HepG2 (cell line): ENCODE measurements around the gene MT1A. TPM values are rescaled to one million over a fixed set of nuclear protein-coding genes. Genes with fewer than 3 reads are reported as not detected.

Experiments used
- ATM ChIP-seq: fragments of 450-650 bp; IDR thresholded peaks from 2 replicates; pipeline ENCODE4 v1.7.1; 2017; ENCODE audit warnings: mild to moderate bottlenecking, borderline replicate concordance
- BCL3 ChIP-seq: sonication (generic); formaldehyde crosslinking; IDR thresholded peaks from 2 replicates; pipeline ENCODE4 v1.5.1; 2020; ENCODE audit warnings: mild to moderate bottlenecking, missing genetic modification reagents, moderate library complexity
- FOXC1 ChIP-seq: sonication (generic); formaldehyde crosslinking; IDR thresholded peaks from 2 replicates; pipeline ENCODE4 v1.8.0; 2022; ENCODE audit warnings: mild to moderate bottlenecking, missing genetic modification reagents, borderline replicate concordance
- HES4 ChIP-seq: sonication (generic); formaldehyde crosslinking; IDR thresholded peaks from 2 replicates; pipeline ENCODE4 v1.9.0; 2021; ENCODE audit warnings: mild to moderate bottlenecking, missing genetic modification reagents, borderline replicate concordance
- HOXA5 ChIP-seq: sonication (generic); formaldehyde crosslinking; IDR thresholded peaks from 2 replicates; pipeline ENCODE4 v1.4.0; 2020; ENCODE audit warnings: missing genetic modification reagents
- MBNL3 ChIP-seq: fragments of 250-450 bp; sonication (Bioruptor Pico); conservative IDR thresholded peaks from 2 replicates; pipeline ENCODE4 v1.8.0; 2022; ENCODE audit warnings: mild to moderate bottlenecking, inconsistent platforms
- MIER3 ChIP-seq: IDR thresholded peaks from 2 replicates; pipeline ENCODE4 v1.6.1; 2016; ENCODE audit warnings: missing compliant biosample characterization, borderline replicate concordance
- MLX ChIP-seq: IDR thresholded peaks from 2 replicates; pipeline ENCODE4 v1.6.1; 2016
- MXD4 ChIP-seq: IDR thresholded peaks from 2 replicates; pipeline ENCODE4 v1.6.1; 2016; ENCODE audit warnings: mild to moderate bottlenecking, missing biosample characterization, missing genetic modification reagents
- PRDM15 ChIP-seq: sonication (generic); formaldehyde crosslinking; IDR thresholded peaks from 2 replicates; pipeline ENCODE4 v1.4.0; 2020; ENCODE audit warnings: missing genetic modification reagents
- SIN3A ChIP-seq: IDR thresholded peaks from 2 replicates; pipeline ENCODE4 v1.6.1; 2011; ENCODE audit warnings: low read depth, mild to moderate bottlenecking, control low read depth, low read length, borderline replicate concordance
- SMAD9 ChIP-seq: sonication (generic); formaldehyde crosslinking; IDR thresholded peaks from 2 replicates; pipeline ENCODE4 v1.5.1; 2020; ENCODE audit warnings: mild to moderate bottlenecking, missing genetic modification reagents
- SNRNP70 ChIP-seq: fragments of 200-400 bp; formaldehyde crosslinking; IDR thresholded peaks from 2 replicates; pipeline ENCODE4 v1.6.1; 2017; ENCODE audit warnings: mild to moderate bottlenecking, low read depth, low read length, moderate library complexity
- SP140L ChIP-seq: sonication (generic); formaldehyde crosslinking; IDR thresholded peaks from 2 replicates; pipeline ENCODE4 v1.4.0; 2020; ENCODE audit warnings: missing genetic modification reagents, borderline replicate concordance
- SP4 ChIP-seq: sonication (generic); formaldehyde crosslinking; IDR thresholded peaks from 2 replicates; pipeline ENCODE4 v1.8.1; 2023; ENCODE audit warnings: mild to moderate bottlenecking, missing genetic modification reagents
- TCF12 ChIP-seq, 2 experiments: fragments of 450-650 bp in 1 of 2; sonication (generic) in 1 of 2; formaldehyde crosslinking in 1 of 2; IDR thresholded peaks; 2 replicates each; pipeline versions ENCODE4 v1.6.1 to v1.8.0; 2017 to 2022; ENCODE audit warnings: antibody characterized with exemption in 1 of 2, mild to moderate bottlenecking in 1 of 2, missing genetic modification reagents in 1 of 2, moderate library complexity in 1 of 2
- ZNF143 ChIP-seq: sonication (generic); formaldehyde crosslinking; IDR thresholded peaks from 2 replicates; pipeline ENCODE4 v1.4.0; 2020; ENCODE audit warnings: missing genetic modification reagents
- ZNF292 ChIP-seq: sonication (generic); formaldehyde crosslinking; IDR thresholded peaks from 2 replicates; pipeline ENCODE4 v1.8.1; 2022; ENCODE audit warnings: mild to moderate bottlenecking, low read depth, missing genetic modification reagents, borderline replicate concordance
- ZNF317 ChIP-seq: sonication (generic); formaldehyde crosslinking; IDR thresholded peaks from 2 replicates; pipeline ENCODE4 v1.5.0; 2020; ENCODE audit warnings: mild to moderate bottlenecking, missing genetic modification reagents
- ZNF678 ChIP-seq: sonication (generic); formaldehyde crosslinking; IDR thresholded peaks from 2 replicates; pipeline ENCODE4 v1.4.0; 2020; ENCODE audit warnings: mild to moderate bottlenecking, missing genetic modification reagents
- ZNF790 ChIP-seq: sonication (generic); formaldehyde crosslinking; IDR thresholded peaks from 2 replicates; pipeline ENCODE4 v1.8.0; 2022; ENCODE audit warnings: missing genetic modification reagents, mild to moderate bottlenecking, borderline replicate concordance
- ZSCAN21 ChIP-seq: sonication (generic); formaldehyde crosslinking; IDR thresholded peaks from 2 replicates; pipeline ENCODE4 v1.8.0; 2022; ENCODE audit warnings: mild to moderate bottlenecking, missing genetic modification reagents, moderate library complexity, borderline replicate concordance
- polyA plus RNA-seq, 8 experiments: library from polyadenylated mRNA; depleted of rRNA in 3 of 8; stranded (reverse) in 7 of 8; unstranded in 1 of 8; fragments of >200 nt; fragmentation: Illumina TruSeq in 4 of 8; extraction: Trizol in 4 of 8; gene quantifications; 2 replicates each; pipeline versions ENCODE4 v1.2.1 to v1.2.3, GENCODE V29; 2011 to 2016; ENCODE audit warnings: low read depth in 4 of 8, missing spikeins in 1 of 8, mixed read lengths in 1 of 8; ENCODE audit not compliant: insufficient read depth in 1 of 8
- total RNA-seq, 5 experiments: library from RNA; depleted of rRNA; stranded (reverse); fragments of >200 nt; fragmentation: Illumina TruSeq; extraction: Trizol; gene quantifications; 2 replicates each; pipeline ENCODE4 v1.2.3, GENCODE V29; 2016; ENCODE audit warnings: low read depth in 1 of 5
- TF ChIP-seq, protein P1 (sequence below): IDR thresholded peaks from 2 replicates; pipeline ENCODE4 v1.6.1; 2016; ENCODE audit warnings: control low read depth
- TF ChIP-seq, protein P2 (sequence below): sonication (generic); formaldehyde crosslinking; IDR thresholded peaks from 2 replicates; pipeline ENCODE4 v1.8.0; 2022; ENCODE audit warnings: missing genetic modification reagents, low read depth, mild to moderate bottlenecking, borderline replicate concordance

Gene MT1A
- total and polyA plus RNA-seq, 2 of the 13 experiments (the other 11 are each of a cell fraction or from before 2014, with no cell fraction given) = 8.3 to 10.4 TPM

- TF ChIP-seq TCF12 (IDR thresholded peaks at IDR 0.05) (no peak), TCF12 (CRISPR knock-in tag; IDR thresholded peaks at IDR 0.05) (no peak), ATM (no peak), SIN3A (0 out of 2 replicates have a peak, but pooled peaks have one; percentile 40), ZNF790 (CRISPR knock-in tag) (no peak), MIER3 (CRISPR knock-in tag) (no peak), HOXA5 (CRISPR knock-in tag) (no peak), ZNF678 (0 out of 2 replicates have a peak, but pooled peaks have one; percentile 35), SNRNP70 (no peak), SP4 (CRISPR knock-in tag) (no peak), SP140L (CRISPR knock-in tag) (no peak), ZSCAN21 (no peak), MBNL3 (CRISPR knock-in tag) (no peak), ZNF317 (no peak), PRDM15 (CRISPR knock-in tag) (no peak), FOXC1 (no peak), BCL3 (CRISPR knock-in tag) (no peak), MLX (no peak), HES4 (no peak), ZNF143 (CRISPR knock-in tag) (no peak), MXD4 (CRISPR knock-in tag) (no peak; the same call in 1 of the 2 replicates), ZNF292 (no peak), SMAD9 (CRISPR knock-in tag) (no peak)
- TF ChIP-seq, protein P1, sequence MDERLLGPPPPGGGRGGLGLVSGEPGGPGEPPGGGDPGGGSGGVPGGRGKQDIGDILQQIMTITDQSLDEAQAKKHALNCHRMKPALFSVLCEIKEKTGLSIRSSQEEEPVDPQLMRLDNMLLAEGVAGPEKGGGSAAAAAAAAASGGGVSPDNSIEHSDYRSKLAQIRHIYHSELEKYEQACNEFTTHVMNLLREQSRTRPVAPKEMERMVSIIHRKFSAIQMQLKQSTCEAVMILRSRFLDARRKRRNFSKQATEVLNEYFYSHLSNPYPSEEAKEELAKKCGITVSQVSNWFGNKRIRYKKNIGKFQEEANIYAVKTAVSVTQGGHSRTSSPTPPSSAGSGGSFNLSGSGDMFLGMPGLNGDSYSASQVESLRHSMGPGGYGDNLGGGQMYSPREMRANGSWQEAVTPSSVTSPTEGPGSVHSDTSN = no peak
- TF ChIP-seq, protein P2, sequence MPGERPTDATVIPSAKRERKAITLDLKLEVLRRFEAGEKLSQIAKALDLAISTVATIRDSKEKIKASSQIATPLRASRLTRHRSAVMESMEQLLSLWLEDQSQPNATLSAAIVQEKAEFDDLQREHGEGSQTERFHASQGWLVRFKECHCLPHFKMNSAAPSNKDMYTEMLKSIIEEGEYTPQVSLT (CRISPR knock-in tag) = no peak
Measured at GRCh38 chr16:56610017-56610608, 28.4 kb upstream of the MT1A start (continued).
